ENCODE measurements around the gene OR2W1.

The OR2W1 gene

GRCh38 chr6:29035951-29036350, 9.0 kb downstream of the OR2W1 start:
- TF ChIP-seq ZNF8 (CRISPR knock-in tag; IDR thresholded peaks at IDR 0.05) (no peak), CSRNP3 (CRISPR knock-in tag; IDR thresholded peaks at IDR 0.05) (no peak), RARB (CRISPR knock-in tag; IDR thresholded peaks at IDR 0.05) (no peak)
- ATAC-seq: no peak

- TF ChIP-seq ZNF8 (CRISPR knock-in tag; IDR thresholded peaks at IDR 0.05) (no peak), ISL1 (CRISPR knock-in tag; IDR thresholded peaks at IDR 0.05) (no peak), ZNF70 (CRISPR knock-in tag; IDR thresholded peaks at IDR 0.05) (no peak), CSRNP3 (CRISPR knock-in tag; IDR thresholded peaks at IDR 0.05) (no peak), PPARA (CRISPR knock-in tag; IDR thresholded peaks at IDR 0.05; ENCODE audit: borderline replicate concordance) (no peak), TOX (CRISPR knock-in tag; IDR thresholded peaks at IDR 0.05; ENCODE audit: borderline replicate concordance) (no peak), SNAI2 (CRISPR knock-in tag; IDR thresholded peaks at IDR 0.05) (no peak), PATZ1 (CRISPR knock-in tag; IDR thresholded peaks at IDR 0.05; ENCODE audit: borderline replicate concordance) (no peak), BACH2 (CRISPR knock-in tag; IDR thresholded peaks at IDR 0.05; ENCODE audit: borderline replicate concordance) (no peak), ZNF565 (CRISPR knock-in tag; conservative IDR thresholded peaks at IDR 0.05; ENCODE audit: low read depth) (no peak), ZC3H10 (CRISPR knock-in tag; IDR thresholded peaks at IDR 0.05) (no peak), ESRRG (CRISPR knock-in tag; IDR thresholded peaks at IDR 0.05) (no peak), GLIS3 (CRISPR knock-in tag; IDR thresholded peaks at IDR 0.05) (no peak), TCF4 (CRISPR knock-in tag; IDR thresholded peaks at IDR 0.05; ENCODE audit: borderline replicate concordance) (no peak), OSR1 (CRISPR knock-in tag; IDR thresholded peaks at IDR 0.05) (no peak), ARNTL (CRISPR knock-in tag; IDR thresholded peaks at IDR 0.05; ENCODE audit: borderline replicate concordance, low read depth) (no peak)
- ATAC-seq: no peak
These were observed 16.2 kb downstream of the OR2W1 start for GRCh38 chr6:29028821-29029220.

- TF ChIP-seq ZC3H10 (CRISPR knock-in tag; IDR thresholded peaks at IDR 0.05): no peak
- TF ChIP-seq PPARA (CRISPR knock-in tag; IDR thresholded peaks at IDR 0.05; ENCODE audit: borderline replicate concordance): no peak
- TF ChIP-seq OSR1 (CRISPR knock-in tag; IDR thresholded peaks at IDR 0.05): no peak
- no peak for TF ChIP-seq RARB (CRISPR knock-in tag; IDR thresholded peaks at IDR 0.05)
- TF ChIP-seq GLIS3 (CRISPR knock-in tag; IDR thresholded peaks at IDR 0.05): no peak
- TF ChIP-seq ZNF565 (CRISPR knock-in tag; conservative IDR thresholded peaks at IDR 0.05; ENCODE audit: low read depth): no peak
- TF ChIP-seq TCF4 (CRISPR knock-in tag; IDR thresholded peaks at IDR 0.05; ENCODE audit: borderline replicate concordance): no peak
- no peak for TF ChIP-seq ESRRG (CRISPR knock-in tag; IDR thresholded peaks at IDR 0.05)
- no peak for TF ChIP-seq POU6F1 (CRISPR knock-in tag; IDR thresholded peaks at IDR 0.05; ENCODE audit: borderline replicate concordance, low read depth)
- no peak for TF ChIP-seq CREB5 (CRISPR knock-in tag; IDR thresholded peaks at IDR 0.05; ENCODE audit: low read depth)
- TF ChIP-seq ARNTL (CRISPR knock-in tag; IDR thresholded peaks at IDR 0.05; ENCODE audit: borderline replicate concordance, low read depth): no peak
- TF ChIP-seq SNAI2 (CRISPR knock-in tag; IDR thresholded peaks at IDR 0.05): no peak
- TF ChIP-seq CSDC2 (CRISPR knock-in tag; IDR thresholded peaks at IDR 0.05): no peak
- TF ChIP-seq ISL1 (CRISPR knock-in tag; IDR thresholded peaks at IDR 0.05): no peak
- no peak for TF ChIP-seq CSRNP3 (CRISPR knock-in tag; IDR thresholded peaks at IDR 0.05)
- no peak for TF ChIP-seq ZFP3 (CRISPR knock-in tag; IDR thresholded peaks at IDR 0.05)
- TF ChIP-seq PATZ1 (CRISPR knock-in tag; IDR thresholded peaks at IDR 0.05; ENCODE audit: borderline replicate concordance): no peak
- ATAC-seq: no peak
These were observed 18.9 kb downstream of the OR2W1 start for GRCh38 chr6:29025927-29026585.
